8988T (cell line): ENCODE results near the gene GPR160.
"Not testable (repeated sequence)": the region's sequence is repeated elsewhere in the genome, so short reads cannot be mapped to it uniquely, and the experiment has no call there.

Source experiments
- DNase-seq: peaks from one replicate; pipeline ENCODE4 v3.0.0; 2011

The GPR160 gene, protein sequence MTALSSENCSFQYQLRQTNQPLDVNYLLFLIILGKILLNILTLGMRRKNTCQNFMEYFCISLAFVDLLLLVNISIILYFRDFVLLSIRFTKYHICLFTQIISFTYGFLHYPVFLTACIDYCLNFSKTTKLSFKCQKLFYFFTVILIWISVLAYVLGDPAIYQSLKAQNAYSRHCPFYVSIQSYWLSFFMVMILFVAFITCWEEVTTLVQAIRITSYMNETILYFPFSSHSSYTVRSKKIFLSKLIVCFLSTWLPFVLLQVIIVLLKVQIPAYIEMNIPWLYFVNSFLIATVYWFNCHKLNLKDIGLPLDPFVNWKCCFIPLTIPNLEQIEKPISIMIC

DNA sequence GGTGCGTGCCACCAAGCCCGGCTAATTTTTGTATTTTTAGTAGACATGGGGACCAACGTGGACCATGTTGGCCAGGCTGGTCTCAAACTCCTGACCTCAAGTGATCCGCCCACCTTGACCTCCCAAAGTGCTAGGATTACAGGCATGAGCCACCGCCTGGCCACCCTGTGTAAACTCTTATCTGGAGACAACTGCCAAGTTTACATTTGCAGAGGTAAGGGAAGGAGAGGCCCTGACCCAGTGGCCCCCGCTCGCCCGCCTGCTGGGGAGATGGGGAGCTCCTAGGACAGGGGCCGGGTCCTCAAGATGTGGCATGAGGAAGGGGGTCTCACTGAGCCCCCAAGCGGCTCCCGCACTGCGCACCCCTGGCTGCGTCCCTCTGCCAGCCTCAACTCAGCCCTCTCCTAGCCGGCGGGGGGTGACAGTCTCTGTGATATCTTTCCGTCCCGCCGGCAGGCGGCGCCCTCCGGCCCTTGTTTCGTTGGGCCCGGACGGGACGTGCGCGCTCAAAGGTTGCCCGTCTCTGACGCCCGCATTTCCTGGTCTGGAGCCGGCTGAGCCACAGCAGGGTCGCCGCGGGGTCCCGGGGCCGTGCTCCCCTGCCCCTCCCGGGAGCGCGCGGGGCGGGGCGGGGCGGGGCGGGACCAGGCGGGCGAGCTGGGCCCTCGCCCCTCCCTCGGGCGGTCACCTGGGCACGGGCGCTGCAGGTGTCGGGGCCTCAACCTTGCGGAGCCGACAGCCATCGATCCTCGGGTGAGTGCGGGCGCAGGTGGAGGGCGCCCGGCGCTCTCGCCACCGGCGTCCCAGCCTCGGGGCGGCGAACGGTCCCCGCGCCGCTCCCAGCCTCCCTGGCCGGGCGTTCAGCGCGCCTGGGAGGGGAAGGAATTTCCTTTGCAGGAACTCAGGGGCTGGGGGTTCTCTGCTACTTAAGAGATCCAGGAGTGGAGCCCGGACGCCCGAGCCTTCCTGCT, at the start of gene GPR160:
Gene GPR160 (plus strand): TSS at position 533 of the 971 bp plus-strand sequence. CDS start 45,978 bp downstream, outside the sequence.
- DNase-seq, result peak; percentile 70

DNA sequence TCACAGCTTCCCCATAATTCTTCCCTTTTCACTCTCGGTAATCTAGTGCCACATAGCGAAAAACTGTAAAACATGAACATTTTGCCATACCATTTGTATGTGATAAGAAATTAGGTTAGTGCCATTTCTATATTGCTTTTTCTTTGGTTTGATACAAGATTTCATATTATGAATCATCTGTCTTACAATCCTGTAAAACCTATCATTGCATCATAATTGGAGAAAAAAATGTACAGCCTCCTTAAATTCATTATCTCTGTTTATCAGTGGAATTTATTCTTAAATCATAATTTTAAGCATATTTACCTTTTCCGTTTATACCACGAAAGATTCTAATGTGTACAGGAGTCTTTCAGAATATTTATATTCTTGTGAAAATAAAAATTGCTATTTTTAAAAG, 47.4 kb upstream of the GPR160 start:
- DNase-seq, result no peak

DNA sequence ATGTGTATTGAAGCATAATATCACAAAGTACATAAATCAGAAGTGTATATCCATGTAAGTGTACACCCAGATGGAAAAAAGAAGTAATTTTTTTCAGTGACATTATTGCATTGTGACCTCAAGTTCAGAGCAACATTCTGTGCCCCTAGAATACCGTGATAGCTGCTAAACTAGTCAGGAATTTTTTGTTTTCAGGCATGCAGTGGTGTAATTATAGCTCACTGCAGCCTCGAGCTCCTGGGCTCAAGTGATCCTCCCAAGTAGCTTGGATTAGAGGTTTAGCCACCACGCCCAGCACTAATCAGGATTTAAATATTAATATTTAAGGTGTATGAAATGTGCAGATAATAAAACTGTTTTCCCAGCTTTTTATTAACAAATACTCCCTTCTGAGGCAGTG, 45.6 kb upstream of the GPR160 start:
- no peak for DNase-seq

GRCh38 chr3:169992781-169993180, 45.0 kb upstream of the GPR160 start:
- DNase-seq, result no peak

DNA sequence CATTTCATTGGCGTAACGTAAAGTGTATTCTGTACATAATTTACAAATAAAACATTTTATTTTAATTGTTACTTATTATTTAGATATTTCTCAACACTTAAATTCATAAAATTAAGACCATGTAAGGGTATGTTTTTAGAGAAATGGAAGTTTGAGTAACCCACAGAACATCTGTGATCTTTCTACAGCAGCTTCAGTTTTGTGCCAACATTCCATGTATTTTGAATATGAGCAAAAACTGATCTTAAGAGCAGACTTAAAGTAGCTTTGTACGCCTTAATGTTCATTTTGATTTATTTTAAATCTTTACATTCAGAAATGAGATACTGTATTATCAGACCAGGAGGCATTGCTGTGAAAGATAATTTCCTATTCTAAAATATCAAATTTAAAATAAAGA, 44.0 kb upstream of the GPR160 start:
- no peak for DNase-seq

- DNase-seq, result no peak
These were observed 41.7 kb upstream of the GPR160 start for GRCh38 chr3:169996063-169996462.

- DNase-seq, result no peak
These were observed 39.1 kb upstream of the GPR160 start for GRCh38 chr3:169998668-169999131.

DNA sequence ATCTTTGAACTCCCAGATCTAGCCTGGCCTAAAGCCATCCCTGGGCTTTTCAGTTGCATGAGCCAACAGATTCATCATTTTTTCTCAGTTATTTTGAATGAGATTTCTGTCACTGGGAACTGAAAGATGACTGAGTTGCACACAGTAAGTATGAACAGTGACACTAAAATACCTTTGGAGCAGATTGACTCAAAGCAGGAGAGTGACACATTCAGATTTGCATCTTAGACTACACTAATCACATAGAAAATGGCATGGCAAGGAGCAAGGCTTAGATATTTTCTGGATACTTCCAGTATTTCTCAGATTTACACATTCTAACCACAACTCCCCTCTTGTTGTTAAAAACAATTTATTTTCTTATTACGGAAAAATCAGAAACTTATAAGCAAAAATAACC, 38.4 kb upstream of the GPR160 start:
- no peak for DNase-seq

GRCh38 chr3:170000051-170000450, 37.7 kb upstream of the GPR160 start:
- DNase-seq, result no peak

GRCh38 chr3:170002231-170002630, 35.6 kb upstream of the GPR160 start:
- DNase-seq, result no peak

DNA sequence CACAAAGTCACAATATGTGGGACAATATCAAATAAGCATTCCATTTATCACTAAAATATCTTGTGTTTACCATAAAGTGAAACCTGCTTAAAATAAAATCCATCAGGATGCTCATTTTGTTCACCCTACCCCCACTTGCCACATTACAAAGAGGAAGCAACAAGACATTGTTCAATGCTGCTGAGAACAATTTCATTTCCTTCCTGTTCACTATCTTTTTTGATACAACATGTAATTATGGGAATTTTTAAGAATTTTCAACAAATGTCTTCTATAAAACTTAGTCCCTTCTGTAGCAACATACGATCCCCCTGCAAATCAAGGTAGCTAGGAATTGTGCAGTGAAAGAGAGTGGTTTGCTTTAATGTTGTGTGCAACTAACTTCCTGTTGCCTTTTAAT, 34.9 kb upstream of the GPR160 start:
- no peak for DNase-seq

DNA sequence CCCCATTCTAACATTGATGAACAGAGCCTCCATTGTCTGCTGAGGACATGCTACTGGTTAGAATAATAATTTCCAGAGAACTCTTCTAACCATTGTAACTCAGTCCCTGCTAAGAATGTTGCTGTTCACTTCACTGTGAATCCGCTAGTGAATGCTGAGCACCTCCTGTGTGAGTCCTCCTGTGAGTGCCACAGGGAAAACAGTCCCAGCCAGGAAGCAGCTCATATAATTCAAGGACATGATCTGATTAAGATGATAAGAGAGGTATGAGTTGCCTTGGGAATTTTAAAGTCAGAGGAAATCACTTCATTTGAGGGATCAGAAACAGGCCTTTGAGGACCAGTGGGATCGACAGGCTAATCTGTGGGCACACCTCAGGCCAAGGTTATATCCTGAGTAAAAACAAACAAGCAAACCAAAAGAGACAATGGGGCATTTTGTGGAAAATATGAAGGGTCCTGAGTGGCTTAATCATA, 33.9 kb upstream of the GPR160 start:
- DNase-seq, result no peak

GRCh38 chr3:170007031-170007663, 30.6 kb upstream of the GPR160 start:
- DNase-seq, result no peak

DNA sequence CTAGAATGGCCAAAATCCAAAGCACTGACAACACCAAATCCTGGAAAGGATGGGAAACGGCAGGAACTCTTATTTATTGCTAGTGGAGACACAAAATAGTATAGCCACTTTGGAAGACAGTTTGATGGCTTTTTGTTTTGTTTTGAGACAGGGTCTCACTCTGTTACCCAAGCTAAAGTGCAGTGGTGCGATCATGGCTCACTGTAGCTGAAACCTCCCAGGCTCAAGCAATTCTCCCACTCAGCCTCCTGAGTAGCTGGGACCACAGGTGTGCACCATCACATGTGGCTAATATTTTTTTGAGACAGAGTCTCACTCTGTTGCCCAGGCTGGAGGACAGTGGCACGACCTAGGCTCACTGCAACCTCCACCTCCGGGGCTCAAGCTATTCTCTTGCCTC, 27.3 kb upstream of the GPR160 start:
- DNase-seq, result no peak

GRCh38 chr3:170012683-170013400, 25.0 kb upstream of the GPR160 start:
- no peak for DNase-seq

- DNase-seq, result no peak
These were observed 21.7 kb upstream of the GPR160 start for GRCh38 chr3:170016057-170016456.

GRCh38 chr3:170019306-170019705, 18.5 kb upstream of the GPR160 start:
- not testable (repeated sequence) for DNase-seq

DNA sequence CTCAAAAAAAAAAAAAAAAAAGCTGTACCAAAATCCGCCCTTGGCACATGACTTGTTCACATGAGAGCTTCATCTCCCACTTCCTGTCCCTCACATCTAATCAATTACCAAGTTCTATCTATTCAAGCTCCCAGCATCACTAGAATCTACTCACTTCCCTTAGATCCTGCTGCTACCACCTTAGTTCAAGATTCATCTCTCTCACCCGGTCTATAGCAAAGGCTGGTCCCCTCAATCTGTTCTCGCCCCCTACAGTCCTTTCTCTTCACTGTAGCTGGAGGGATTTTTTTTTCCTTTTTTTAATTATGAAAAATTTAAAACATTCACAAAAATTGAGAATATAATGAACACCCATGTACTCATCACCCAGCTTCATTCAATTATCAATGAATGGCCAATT, 16.7 kb upstream of the GPR160 start:
- DNase-seq, result peak; percentile 32

DNA sequence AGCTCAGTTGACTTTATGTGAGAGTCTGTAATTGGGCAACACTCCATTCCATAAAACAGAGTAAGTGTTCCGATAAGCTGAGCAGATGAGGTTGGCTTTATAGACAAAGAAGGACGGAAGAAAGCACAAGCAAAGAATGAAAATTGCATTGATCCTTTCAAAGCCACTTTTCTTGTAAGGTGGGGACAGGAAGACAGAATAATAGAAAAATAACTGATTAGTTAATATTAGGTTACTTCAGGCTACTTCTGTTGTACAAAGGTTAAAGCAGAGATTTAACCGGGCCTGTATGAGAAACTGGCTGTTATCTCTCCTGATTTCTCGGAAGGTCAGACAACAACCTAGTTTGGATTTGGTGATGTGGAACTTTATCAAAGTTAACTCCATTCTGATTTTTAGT, 15.5 kb upstream of the GPR160 start:
- DNase-seq, result no peak

DNA sequence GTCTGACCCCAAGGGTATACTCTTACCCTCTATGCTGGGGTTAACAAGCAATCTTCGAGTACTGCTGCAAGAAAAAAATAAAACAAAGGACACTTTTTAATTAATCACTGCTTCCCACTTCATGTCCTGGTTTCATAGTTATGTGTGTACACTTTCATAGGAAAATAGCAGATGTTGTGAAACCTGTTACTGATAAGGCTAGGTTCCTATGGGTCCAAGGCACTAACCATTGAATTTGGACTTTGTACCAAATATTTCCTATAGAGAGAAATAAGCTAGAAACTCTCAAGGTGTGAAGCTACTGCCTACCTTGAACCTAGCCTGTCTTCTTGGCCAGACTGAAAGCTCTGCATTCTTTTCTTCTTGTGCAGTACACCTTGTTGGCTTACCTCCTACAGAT, 14.6 kb upstream of the GPR160 start:
- no peak for DNase-seq

GRCh38 chr3:170024581-170024980, 13.2 kb upstream of the GPR160 start:
- DNase-seq, result no peak
